Urothelium cell line (cell line): ENCODE measurements around the gene FERD3L.

Experiments used
- DNase-seq: peaks from one replicate; pipeline ENCODE4 v3.0.0; 2011; ENCODE audit warnings: low spot score, mixed read lengths
- FAIRE-seq: peaks from 2 replicates; lab custom pipeline; 2011; peaks lifted over from hg19 to GRCh38; lab: Jason Lieb, UNC

Gene FERD3L

GRCh38 chr7:19101472-19101871 lies 43.7 kb downstream of the FERD3L start:
- FAIRE-seq, result no peak
- DNase-seq, result no peak

DNA sequence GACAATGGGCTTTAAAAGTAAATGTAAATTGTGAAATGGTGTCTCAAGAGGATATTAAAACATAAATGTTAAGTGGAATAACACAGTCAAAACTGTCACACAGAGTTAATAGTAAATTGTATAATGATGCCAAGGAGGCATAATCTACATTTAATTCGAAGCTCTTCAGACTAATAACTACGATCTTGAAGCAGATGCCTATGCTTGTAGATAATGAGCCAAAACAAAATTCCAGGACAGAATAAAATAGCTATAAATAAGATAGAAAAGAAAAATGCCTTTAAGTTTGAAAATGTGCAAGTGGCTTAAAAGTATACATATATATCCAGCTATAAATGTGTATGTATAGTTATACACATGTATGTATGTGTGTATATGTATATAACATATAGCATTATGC lies 45.3 kb downstream of the FERD3L start:
- FAIRE-seq (no peak), DNase-seq (no peak)

DNA sequence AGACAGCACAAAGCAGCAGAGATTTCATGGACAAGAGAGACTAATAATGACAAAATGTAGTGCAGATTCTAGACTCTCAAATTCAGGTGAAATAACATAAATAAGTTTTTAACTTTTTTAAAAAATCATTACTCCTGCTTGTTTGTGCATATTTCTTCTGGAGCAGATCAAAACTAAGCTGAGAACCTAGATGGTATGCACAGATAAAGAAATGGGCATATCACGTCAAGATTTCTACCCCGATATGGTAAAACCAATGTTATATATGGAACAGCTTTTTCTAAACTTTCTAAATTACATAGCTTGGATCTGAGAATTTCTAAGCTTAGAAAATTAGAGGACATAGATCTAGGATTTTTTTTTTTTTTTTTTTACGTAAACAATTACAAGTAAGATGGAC lies 46.0 kb downstream of the FERD3L start:
- no peak for FAIRE-seq
- no peak for DNase-seq

DNA sequence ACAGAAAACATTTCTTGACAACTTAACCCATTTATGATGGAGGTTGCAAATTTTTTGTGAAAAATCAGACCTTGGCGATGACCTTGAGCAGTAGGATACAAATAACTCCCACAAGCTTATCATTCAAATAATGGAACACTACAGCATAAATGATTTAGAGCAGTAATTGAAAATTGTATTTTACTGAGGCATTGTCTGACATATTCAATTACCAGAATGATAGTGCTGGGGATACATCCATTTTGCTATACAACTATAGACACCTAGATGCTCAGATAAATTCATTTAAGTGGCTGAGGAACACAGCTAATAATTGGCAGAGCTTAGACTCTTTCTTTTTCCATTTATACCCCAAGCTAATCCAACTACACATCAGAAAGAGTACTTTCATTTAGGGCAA lies 46.7 kb downstream of the FERD3L start:
- FAIRE-seq, result no peak
- no peak for DNase-seq

- DNase-seq (no peak), FAIRE-seq (no peak)
Measured at GRCh38 chr7:19097165-19098055, 47.8 kb downstream of the FERD3L start.

- DNase-seq, result no peak
- peak; percentile 44 for FAIRE-seq
Measured at GRCh38 chr7:19095353-19095860, 49.8 kb downstream of the FERD3L start.
